IPS DF 19.7 (cell line): Measurements from ENCODE around the gene ZNF121.
A peak's percentile ranks its signal among the peaks of the same experiment; 100 is the strongest.
"Not testable (repeated sequence)": the region's sequence is repeated elsewhere in the genome, so short reads cannot be mapped to it uniquely, and the experiment has no call there.

ENCODE experiments used
- DNase-seq: peaks from one replicate; pipeline ENCODE4 v3.0.0-alpha.2; 2013; ENCODE audit warnings: low read depth, low spot score

The ZNF121 gene

GRCh38 chr19:9584073-9584833 lies at the start of gene ZNF121:
ZNF121 (minus strand) TSS chr19:9584504; CDS start chr19:9568097, 16,407 bp downstream.
- DNase-seq, result peak; percentile 68

- no peak for DNase-seq
These were observed 43.6 kb upstream of the ZNF121 start for GRCh38 chr19:9627856-9628255.

GRCh38 chr19:9622531-9622930 lies 38.2 kb upstream of the ZNF121 start:
- no peak for DNase-seq

- DNase-seq, result peak; percentile 71
These were observed 37.1 kb upstream of the ZNF121 start, which contains the start of gene ZNF561 for GRCh38 chr19:9621156-9622037. ZNF561 (minus strand) TSS chr19:9621232; CDS start chr19:9619456, 1,776 bp downstream.

- no peak for DNase-seq
These were observed 36.5 kb upstream of the ZNF121 start for GRCh38 chr19:9620842-9621155.

GRCh38 chr19:9615844-9616243 lies 31.5 kb upstream of the ZNF121 start:
- no peak for DNase-seq

GRCh38 chr19:9610484-9611113 lies 26.3 kb upstream of the ZNF121 start:
- DNase-seq, result no peak

GRCh38 chr19:9608912-9609311 lies 24.6 kb upstream of the ZNF121 start:
- DNase-seq, result no peak

- DNase-seq, result no peak
These were observed 12.7 kb upstream of the ZNF121 start for GRCh38 chr19:9597027-9597426.

GRCh38 chr19:9586764-9587163 lies 2.5 kb upstream of the ZNF121 start:
- DNase-seq, result peak; percentile 54

GRCh38 chr19:9582081-9582725 lies 2.1 kb downstream of the ZNF121 start:
- not testable (repeated sequence) for DNase-seq

GRCh38 chr19:9580728-9581127 lies 3.6 kb downstream of the ZNF121 start:
- DNase-seq, result no peak

GRCh38 chr19:9570255-9570654 lies 14.0 kb downstream of the ZNF121 start:
- DNase-seq, result no peak

- no peak for DNase-seq
These were observed 17.6 kb downstream of the ZNF121 start for GRCh38 chr19:9566729-9567128.

- no peak for DNase-seq
These were observed 18.2 kb downstream of the ZNF121 start for GRCh38 chr19:9565900-9566705.

GRCh38 chr19:9552536-9553274 lies 31.6 kb downstream of the ZNF121 start:
- DNase-seq, result no peak

- DNase-seq, result no peak
These were observed 36.4 kb downstream of the ZNF121 start for GRCh38 chr19:9547870-9548269.

GRCh38 chr19:9541281-9541680 lies 43.0 kb downstream of the ZNF121 start:
- not testable (repeated sequence) for DNase-seq

- not testable (repeated sequence) for DNase-seq
These were observed 44.4 kb downstream of the ZNF121 start for GRCh38 chr19:9539921-9540320.

- DNase-seq, result not testable (repeated sequence)
These were observed 45.1 kb downstream of the ZNF121 start for GRCh38 chr19:9539201-9539600.
